WTC11 (cell line): Measurements from ENCODE around the gene CLMN. TPM values are rescaled to one million over a fixed set of nuclear protein-coding genes. Genes with fewer than 3 reads are reported as not detected.

Experiments used
- ATAC-seq: fragments of 200-7000 bp; cut with Tn5 transposase; 2 replicates; pipeline ENCODE4 v1.10.0; 2021; ENCODE audit warnings: mild to moderate bottlenecking, moderate library complexity
- CTCF ChIA-PET: fragments of 300-600 bp; sonication (Branson Sonifier 250); formaldehyde crosslinking; loops from one replicate; lab custom pipeline; 2021; ENCODE audit warnings: antibody characterized with exemption; lab: Charles Lee
- POLR2A ChIA-PET: fragments of 350-600 bp; sonication (Branson Sonifier 250); formaldehyde crosslinking; loops from one replicate; lab custom pipeline; 2021; ENCODE audit warnings: antibody characterized with exemption; lab: Charles Lee
- DNase-seq: peaks from one replicate; pipeline ENCODE4 v3.0.0; 2021; ENCODE audit warnings: low spot score
- H3K27ac Mint-ChIP-seq: 2 replicates; pipeline ENCODE4 v1.8.0; 2021; ENCODE audit warnings: mixed read lengths
- H3K27me3 Mint-ChIP-seq: 2 replicates; pipeline ENCODE4 v1.8.0; 2021; ENCODE audit warnings: low read depth, mild to moderate bottlenecking, moderate library complexity, mixed read lengths
- H3K36me3 Mint-ChIP-seq: 2 replicates; pipeline ENCODE4 v1.8.0; 2021; ENCODE audit warnings: mixed read lengths
- H3K4me1 Mint-ChIP-seq: 2 replicates; pipeline ENCODE4 v1.8.0; 2022; ENCODE audit warnings: mixed read lengths
- H3K4me3 Mint-ChIP-seq: 2 replicates; pipeline ENCODE4 v1.8.0; 2021; ENCODE audit warnings: mild to moderate bottlenecking, moderate library complexity, mixed read lengths
- H3K9me3 Mint-ChIP-seq: 2 replicates; pipeline ENCODE4 v1.8.0; 2021; ENCODE audit warnings: mixed read lengths
- AFF4 ChIP-seq: sonication (generic); formaldehyde crosslinking; IDR thresholded peaks from 2 replicates; pipeline ENCODE4 v1.8.1; 2023; ENCODE audit warnings: mild to moderate bottlenecking, missing genetic modification reagents, borderline replicate concordance
- ARID4B ChIP-seq: sonication (generic); formaldehyde crosslinking; IDR thresholded peaks from 2 replicates; pipeline ENCODE4 v1.8.0; 2023; ENCODE audit warnings: missing genetic modification reagents, mild to moderate bottlenecking, borderline replicate concordance
- CREM ChIP-seq: sonication (generic); formaldehyde crosslinking; IDR thresholded peaks from 2 replicates; pipeline ENCODE4 v1.8.1; 2022; ENCODE audit warnings: mild to moderate bottlenecking, missing genetic modification reagents, moderate library complexity
- E2F5 ChIP-seq: sonication (generic); formaldehyde crosslinking; IDR thresholded peaks from 2 replicates; pipeline ENCODE4 v1.8.1; 2022; ENCODE audit warnings: mild to moderate bottlenecking, moderate library complexity, missing genetic modification reagents
- FOXJ3 ChIP-seq: sonication (generic); formaldehyde crosslinking; IDR thresholded peaks from 2 replicates; pipeline ENCODE4 v1.9.0; 2021; ENCODE audit warnings: missing genetic modification reagents, mild to moderate bottlenecking, borderline replicate concordance
- FOXK1 ChIP-seq: sonication (generic); formaldehyde crosslinking; IDR thresholded peaks from 2 replicates; pipeline ENCODE4 v1.8.0; 2022; ENCODE audit warnings: mild to moderate bottlenecking, moderate library complexity, missing genetic modification reagents
- FOXP1 ChIP-seq: sonication (generic); formaldehyde crosslinking; IDR thresholded peaks from 2 replicates; pipeline ENCODE4 v1.8.0; 2022; ENCODE audit warnings: missing genetic modification reagents, mild to moderate bottlenecking, moderate library complexity, borderline replicate concordance
- GABPB1 ChIP-seq: sonication (generic); formaldehyde crosslinking; IDR thresholded peaks from 2 replicates; pipeline ENCODE4 v1.8.1; 2023; ENCODE audit warnings: mild to moderate bottlenecking, missing genetic modification reagents
- HMGA2 ChIP-seq: fragments of 250-450 bp; sonication (Bioruptor Pico); IDR thresholded peaks from 2 replicates; pipeline ENCODE4 v1.4.0; 2021; ENCODE audit warnings: mild to moderate bottlenecking, moderate library complexity
- JUN ChIP-seq: sonication (generic); formaldehyde crosslinking; IDR thresholded peaks from 2 replicates; pipeline ENCODE4 v1.8.0; 2023; ENCODE audit warnings: mild to moderate bottlenecking, missing genetic modification reagents
- NFE2L1 ChIP-seq: sonication (generic); formaldehyde crosslinking; IDR thresholded peaks from 2 replicates; pipeline ENCODE4 v1.8.1; 2023; ENCODE audit warnings: missing genetic modification reagents
- PREB ChIP-seq: sonication (generic); formaldehyde crosslinking; IDR thresholded peaks from 2 replicates; pipeline ENCODE4 v1.8.1; 2022; ENCODE audit warnings: mild to moderate bottlenecking, missing genetic modification reagents, moderate library complexity, borderline replicate concordance
- PRRX2 ChIP-seq: fragments of 250-450 bp; sonication (Bioruptor Pico); IDR thresholded peaks from 2 replicates; pipeline ENCODE4 v1.8.0; 2021; ENCODE audit warnings: mild to moderate bottlenecking
- TEAD1 ChIP-seq: sonication (generic); formaldehyde crosslinking; IDR thresholded peaks from 2 replicates; pipeline ENCODE4 v1.8.0; 2022; ENCODE audit warnings: mild to moderate bottlenecking, missing genetic modification reagents
- TP53 ChIP-seq: sonication (generic); formaldehyde crosslinking; IDR thresholded peaks from 2 replicates; pipeline ENCODE4 v1.8.1; 2023; ENCODE audit warnings: mild to moderate bottlenecking, missing genetic modification reagents
- ZNF423 ChIP-seq: fragments of 250-450 bp; sonication (Bioruptor Pico); IDR thresholded peaks from 2 replicates; pipeline ENCODE4 v2.1.2; 2022; ENCODE audit warnings: mild to moderate bottlenecking, moderate library complexity
- ZNF532 ChIP-seq: fragments of 250-450 bp; sonication (Bioruptor Pico); IDR thresholded peaks from 2 replicates; pipeline ENCODE4 v1.9.0; 2021; ENCODE audit warnings: mild to moderate bottlenecking, borderline replicate concordance
- ZNF671 ChIP-seq: fragments of 250-450 bp; sonication (Bioruptor Pico); IDR thresholded peaks from 2 replicates; pipeline ENCODE4 v1.8.0; 2021; ENCODE audit warnings: mild to moderate bottlenecking
- total RNA-seq: library from RNA; stranded (reverse); gene quantifications from 3 replicates; pipeline ENCODE4 v1.2.3, GENCODE V29; 2021
- TF ChIP-seq, protein P1 (sequence below): fragments of 250-450 bp; sonication (Bioruptor Pico); IDR thresholded peaks from 2 replicates; pipeline ENCODE4 v1.9.0; 2021; ENCODE audit warnings: mild to moderate bottlenecking
- TF ChIP-seq, protein P2 (sequence below): fragments of 250-450 bp; sonication (Bioruptor Pico); IDR thresholded peaks from 2 replicates; pipeline ENCODE4 v1.8.0; 2021; ENCODE audit warnings: mild to moderate bottlenecking

The CLMN gene
- total RNA-seq, 1 experiment from 2014 or later = 12.2 TPM

- Mint-ChIP-seq H3K9me3 (peaks cover 20% of the 10 kb centered on the region; the same call in 1 of the 2 replicates), H3K27me3 (peaks cover 5% of the 10 kb centered on the region; the same call in 1 of the 2 replicates), H3K4me1 (no peaks in the 10 kb centered on the region), H3K27ac (no peak overlapping the region), H3K4me3 (no peak overlapping the region), H3K36me3 (peaks cover 7% of the 10 kb centered on the region)
- ChIA-PET CTCF (interaction anchor here (1.5 kb wide), 1 partner anchor 32 kb away, joined by 4 read pairs; no protein-coding TSS in a partner anchor), POLR2A (no interaction called here)
- DNase-seq (no peak), ATAC-seq (no peak)
- TF ChIP-seq FOXP1 (CRISPR knock-in tag) = no peak
- TF ChIP-seq PREB (CRISPR knock-in tag) = no peak
- TF ChIP-seq CREM (CRISPR knock-in tag) = no peak
- TF ChIP-seq AFF4 (CRISPR knock-in tag) = no peak
- no peak for TF ChIP-seq TP53 (CRISPR knock-in tag)
- no peak for TF ChIP-seq JUN
- TF ChIP-seq ZNF532 (CRISPR knock-in tag) = no peak
- TF ChIP-seq TEAD1 (CRISPR knock-in tag) = no peak
- TF ChIP-seq HMGA2 (CRISPR knock-in tag) = no peak
- TF ChIP-seq, protein P1, sequence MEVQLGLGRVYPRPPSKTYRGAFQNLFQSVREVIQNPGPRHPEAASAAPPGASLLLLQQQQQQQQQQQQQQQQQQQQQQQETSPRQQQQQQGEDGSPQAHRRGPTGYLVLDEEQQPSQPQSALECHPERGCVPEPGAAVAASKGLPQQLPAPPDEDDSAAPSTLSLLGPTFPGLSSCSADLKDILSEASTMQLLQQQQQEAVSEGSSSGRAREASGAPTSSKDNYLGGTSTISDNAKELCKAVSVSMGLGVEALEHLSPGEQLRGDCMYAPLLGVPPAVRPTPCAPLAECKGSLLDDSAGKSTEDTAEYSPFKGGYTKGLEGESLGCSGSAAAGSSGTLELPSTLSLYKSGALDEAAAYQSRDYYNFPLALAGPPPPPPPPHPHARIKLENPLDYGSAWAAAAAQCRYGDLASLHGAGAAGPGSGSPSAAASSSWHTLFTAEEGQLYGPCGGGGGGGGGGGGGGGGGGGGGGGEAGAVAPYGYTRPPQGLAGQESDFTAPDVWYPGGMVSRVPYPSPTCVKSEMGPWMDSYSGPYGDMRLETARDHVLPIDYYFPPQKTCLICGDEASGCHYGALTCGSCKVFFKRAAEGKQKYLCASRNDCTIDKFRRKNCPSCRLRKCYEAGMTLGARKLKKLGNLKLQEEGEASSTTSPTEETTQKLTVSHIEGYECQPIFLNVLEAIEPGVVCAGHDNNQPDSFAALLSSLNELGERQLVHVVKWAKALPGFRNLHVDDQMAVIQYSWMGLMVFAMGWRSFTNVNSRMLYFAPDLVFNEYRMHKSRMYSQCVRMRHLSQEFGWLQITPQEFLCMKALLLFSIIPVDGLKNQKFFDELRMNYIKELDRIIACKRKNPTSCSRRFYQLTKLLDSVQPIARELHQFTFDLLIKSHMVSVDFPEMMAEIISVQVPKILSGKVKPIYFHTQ (CRISPR knock-in tag) = no peak
- no peak for TF ChIP-seq PRRX2 (CRISPR knock-in tag)
- TF ChIP-seq GABPB1 (CRISPR knock-in tag) = no peak
- TF ChIP-seq ZNF423 (CRISPR knock-in tag) = no peak
- no peak for TF ChIP-seq FOXK1 (CRISPR knock-in tag)
- TF ChIP-seq FOXJ3 = no peak
- TF ChIP-seq E2F5 (CRISPR knock-in tag) = no peak
- TF ChIP-seq, protein P2, sequence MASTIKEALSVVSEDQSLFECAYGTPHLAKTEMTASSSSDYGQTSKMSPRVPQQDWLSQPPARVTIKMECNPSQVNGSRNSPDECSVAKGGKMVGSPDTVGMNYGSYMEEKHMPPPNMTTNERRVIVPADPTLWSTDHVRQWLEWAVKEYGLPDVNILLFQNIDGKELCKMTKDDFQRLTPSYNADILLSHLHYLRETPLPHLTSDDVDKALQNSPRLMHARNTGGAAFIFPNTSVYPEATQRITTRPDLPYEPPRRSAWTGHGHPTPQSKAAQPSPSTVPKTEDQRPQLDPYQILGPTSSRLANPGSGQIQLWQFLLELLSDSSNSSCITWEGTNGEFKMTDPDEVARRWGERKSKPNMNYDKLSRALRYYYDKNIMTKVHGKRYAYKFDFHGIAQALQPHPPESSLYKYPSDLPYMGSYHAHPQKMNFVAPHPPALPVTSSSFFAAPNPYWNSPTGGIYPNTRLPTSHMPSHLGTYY = no peak
- no peak for TF ChIP-seq NFE2L1 (CRISPR knock-in tag)
- no peak for TF ChIP-seq ZNF671 (CRISPR knock-in tag)
- no peak for TF ChIP-seq ARID4B (CRISPR knock-in tag)
Observed at GRCh38 chr14:95329941-95330340, 10.2 kb upstream of the CLMN start.
